H1 (cell line): Measurements from ENCODE around the gene TSPEAR.

Source experiments
- CEBPB ChIP-seq: IDR thresholded peaks from 2 replicates; pipeline ENCODE4 v1.6.1; 2012; ENCODE audit warnings: low read depth, low read length
- CTCF ChIP-seq, 3 experiments: IDR thresholded peaks; 1 replicate in 2 of 3; 2 replicates in 1 of 3; pipeline versions ENCODE4 v1.5.1 to v1.6.1; 2011; ENCODE audit warnings: low read length in 3 of 3, mild to moderate bottlenecking in 3 of 3, inconsistent platforms in 2 of 3, low read depth in 1 of 3, moderate library complexity in 1 of 3; ENCODE audit not compliant: insufficient read depth in 1 of 3; ENCODE audit errors: control extremely low read depth in 1 of 3
- EZH2 ChIP-seq: fragments of 200-600 bp; sonication (generic); IDR thresholded peaks from 2 replicates; pipeline ENCODE4 v1.7.1; 2012; ENCODE audit warnings: low read depth, mild to moderate bottlenecking, moderate library complexity, low read length, inconsistent platforms; ENCODE audit not compliant: severe bottlenecking
- FOSL1 ChIP-seq: IDR thresholded peaks from 2 replicates; pipeline ENCODE4 v1.6.1; 2011; ENCODE audit warnings: mild to moderate bottlenecking, low read depth, low read length, moderate library complexity; ENCODE audit not compliant: insufficient read depth
- KDM5A ChIP-seq: fragments of 200-600 bp; IDR thresholded peaks from 2 replicates; pipeline ENCODE4 v1.7.1; 2012; ENCODE audit warnings: mild to moderate bottlenecking, low read length, inconsistent platforms, mixed read lengths
- POLR2A ChIP-seq, 2 experiments: IDR thresholded peaks; 1 replicate in 1 of 2; 2 replicates in 1 of 2; pipeline ENCODE4 v1.6.1; 2011; ENCODE audit warnings: low read depth in 2 of 2, low read length in 2 of 2, mild to moderate bottlenecking in 2 of 2; ENCODE audit errors: control extremely low read depth in 1 of 2
- SUZ12 ChIP-seq: fragments of 200-600 bp; sonication (generic); IDR thresholded peaks from 2 replicates; pipeline ENCODE4 v1.6.1; 2012; ENCODE audit warnings: mild to moderate bottlenecking, inconsistent platforms, low read length, moderate library complexity, mixed read lengths

GRCh38 chr21:44450402-44450801, 261.0 kb downstream of the TSPEAR start:
- no peak for TF ChIP-seq CTCF (IDR thresholded peaks at IDR 0.05; ENCODE audit: control extremely low read depth in 1 of 3, insufficient read depth in 1 of 3, low read depth in 1 of 3, low read length in 3 of 3)
- no peak for TF ChIP-seq CEBPB
- no peak for TF ChIP-seq KDM5A
- no peak for TF ChIP-seq EZH2
- no peak for TF ChIP-seq SUZ12
- TF ChIP-seq POLR2A (IDR thresholded peaks at IDR 0.05; ENCODE audit: control extremely low read depth in 1 of 2, low read depth in 2 of 2, low read length in 2 of 2): no peak
- TF ChIP-seq FOSL1: no peak
